Ectodermal cell (in vitro differentiated cells): ENCODE data around the gene HDGF.
A peak's percentile ranks its signal among the peaks of the same experiment; 100 is the strongest.

Experiments used
- H3K27ac ChIP-seq: 2 replicates; pipeline ENCODE4 v1.7.0; 2013; ENCODE audit warnings: mild to moderate bottlenecking, low read depth, low read length; ENCODE audit not compliant: insufficient read depth, poor library complexity, severe bottlenecking
- H3K27me3 ChIP-seq: 2 replicates; pipeline ENCODE4 v1.7.0; 2013; ENCODE audit warnings: mild to moderate bottlenecking, low read length; ENCODE audit not compliant: insufficient read depth, control insufficient read depth, poor library complexity, severe bottlenecking
- H3K36me3 ChIP-seq: one replicate; pipeline ENCODE4 v1.7.0; 2013; ENCODE audit warnings: low read length; ENCODE audit not compliant: control insufficient read depth, insufficient read depth
- H3K4me1 ChIP-seq: one replicate; pipeline ENCODE4 v1.7.0; 2013; ENCODE audit warnings: low read length; ENCODE audit not compliant: control insufficient read depth, insufficient read depth
- H3K4me3 ChIP-seq: 2 replicates; pipeline ENCODE4 v1.7.0; 2013; ENCODE audit warnings: low read depth, low read length, control low read depth; ENCODE audit not compliant: insufficient read depth
- H3K9me3 ChIP-seq: 2 replicates; pipeline ENCODE4 v1.7.0; 2013; ENCODE audit warnings: mild to moderate bottlenecking, low read length, moderate library complexity; ENCODE audit not compliant: control insufficient read depth
- WGBS, 2 experiments: methylation state at CpG; one replicate each; pipeline ENCODE4 v1.1.7; 2013; ENCODE audit warnings: missing lambda C conversion rate in 2 of 2; 5-methylcytosine and 5-hydroxymethylcytosine counted together

Gene HDGF

DNA sequence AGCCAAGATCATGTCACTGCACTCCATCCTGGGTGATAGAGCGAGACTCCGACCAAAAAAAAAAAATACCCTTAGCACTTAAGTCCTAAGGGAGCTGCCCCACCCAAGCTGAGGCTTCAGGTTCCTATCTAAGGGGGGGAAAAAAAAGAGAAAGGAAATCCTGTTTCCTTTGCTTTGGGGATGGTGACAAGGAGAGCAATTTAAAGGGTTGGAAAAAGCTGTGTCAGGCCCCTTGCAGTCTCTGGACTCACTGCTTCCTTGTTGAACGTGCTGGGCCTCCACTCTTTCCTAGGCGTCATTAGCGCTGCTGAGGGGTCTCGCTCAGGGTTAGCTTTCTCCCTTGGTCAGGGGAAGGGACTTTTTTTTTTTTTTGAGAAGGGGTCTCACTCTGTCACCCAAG, 34.0 kb upstream of the HDGF start:
- no peaks in the 10 kb centered on the region for H3K27me3 ChIP-seq
- no peak overlapping the region for H3K27ac ChIP-seq
- H3K36me3 ChIP-seq, result peaks cover 29% of the 10 kb centered on the region
- no peak overlapping the region for H3K4me3 ChIP-seq
- H3K4me1 ChIP-seq, result no peaks in the 10 kb centered on the region
- 95 to 97% methylated on average over 6 of the region's 6 CpGs for WGBS, 2 experiments
- H3K9me3 ChIP-seq, result no peaks in the 10 kb centered on the region

DNA sequence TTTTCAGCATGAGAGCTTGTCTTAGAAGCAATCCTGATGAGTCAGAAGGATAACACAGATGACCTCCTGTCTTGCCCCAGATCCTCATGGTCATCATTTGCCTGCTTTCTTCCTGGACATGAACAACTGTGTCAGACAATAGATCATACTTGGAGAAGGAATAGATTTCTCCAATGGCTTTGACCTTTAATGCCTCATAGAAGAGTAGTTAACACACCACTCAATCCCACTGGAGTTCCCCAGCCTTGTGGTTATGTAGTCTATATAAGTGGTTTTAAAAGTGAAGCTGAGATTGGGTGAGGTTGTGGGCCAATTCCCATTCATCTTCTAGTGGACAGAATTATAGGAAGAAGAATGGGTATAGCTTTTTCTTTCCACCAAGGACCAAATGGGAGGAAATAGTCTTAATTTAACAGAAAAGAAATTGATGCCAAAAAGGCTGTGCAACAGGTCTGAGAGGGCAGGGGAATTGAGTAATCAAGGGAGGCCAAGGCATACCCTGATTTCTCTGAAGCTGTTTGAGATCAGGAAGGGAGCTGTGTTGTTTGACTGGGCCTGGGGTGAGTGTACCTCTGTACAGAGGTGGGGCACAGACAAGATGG, 30.2 kb upstream of the HDGF start:
- H3K27me3 ChIP-seq, result no peaks in the 10 kb centered on the region
- no peak overlapping the region for H3K4me3 ChIP-seq
- no peaks in the 10 kb centered on the region for H3K4me1 ChIP-seq
- H3K9me3 ChIP-seq, result no peaks in the 10 kb centered on the region
- H3K36me3 ChIP-seq, result peaks cover 20% of the 10 kb centered on the region
- no peak overlapping the region for H3K27ac ChIP-seq

DNA sequence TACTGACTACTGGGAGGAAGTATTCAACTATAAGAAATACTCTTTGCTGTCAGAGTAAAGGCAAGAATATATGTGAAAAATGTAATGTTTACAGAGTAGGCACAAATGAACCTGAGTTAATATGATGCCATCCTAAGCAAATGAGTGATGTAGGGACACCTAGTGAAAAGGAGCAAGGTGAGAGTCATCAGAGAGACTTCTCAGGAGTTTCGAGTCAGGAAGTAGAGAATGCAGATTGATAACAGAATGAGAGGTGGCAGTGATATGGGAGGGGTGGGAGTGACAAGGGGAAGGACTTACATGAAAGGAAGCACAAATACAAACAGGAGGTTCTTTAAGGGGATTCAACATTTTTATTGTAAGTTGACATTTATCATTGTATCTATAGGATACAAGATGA, 26.1 kb upstream of the HDGF start:
- H3K9me3 ChIP-seq, result no peaks in the 10 kb centered on the region
- no peaks in the 10 kb centered on the region for H3K4me1 ChIP-seq
- WGBS, 2 experiments, result 85 to 91% methylated on average over 1 of the region's 1 CpG
- no peak overlapping the region for H3K27ac ChIP-seq
- H3K27me3 ChIP-seq, result no peaks in the 10 kb centered on the region
- no peaks in the 10 kb centered on the region for H3K36me3 ChIP-seq
- H3K4me3 ChIP-seq, result no peak overlapping the region

DNA sequence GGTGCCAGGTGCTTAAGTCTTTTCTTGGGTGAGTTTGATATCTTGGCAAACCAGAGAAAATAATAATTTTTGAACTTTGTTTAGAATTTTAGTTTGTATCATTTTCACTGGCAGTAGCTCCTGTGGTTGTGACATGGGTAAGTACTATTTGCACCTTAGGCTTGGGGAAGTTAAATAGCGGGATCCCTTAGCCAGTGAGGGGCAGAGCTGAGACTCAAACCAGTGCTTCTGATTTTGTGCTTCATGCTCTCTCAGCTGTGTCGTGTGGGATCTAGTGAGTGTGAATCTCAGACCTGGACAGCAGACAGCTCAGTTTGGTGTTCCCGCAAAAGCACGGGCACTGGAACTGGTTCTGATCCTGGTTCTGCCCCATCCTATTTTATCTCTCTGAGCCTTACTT, 25.5 kb upstream of the HDGF start:
- Histone ChIP-seq H3K27me3 (no peaks in the 10 kb centered on the region), H3K4me1 (no peaks in the 10 kb centered on the region), H3K4me3 (no peak overlapping the region), H3K36me3 (no peaks in the 10 kb centered on the region), H3K9me3 (no peaks in the 10 kb centered on the region), H3K27ac (no peak overlapping the region)
- 91 to 96% methylated on average over 4 of the region's 4 CpGs for WGBS, 2 experiments

DNA sequence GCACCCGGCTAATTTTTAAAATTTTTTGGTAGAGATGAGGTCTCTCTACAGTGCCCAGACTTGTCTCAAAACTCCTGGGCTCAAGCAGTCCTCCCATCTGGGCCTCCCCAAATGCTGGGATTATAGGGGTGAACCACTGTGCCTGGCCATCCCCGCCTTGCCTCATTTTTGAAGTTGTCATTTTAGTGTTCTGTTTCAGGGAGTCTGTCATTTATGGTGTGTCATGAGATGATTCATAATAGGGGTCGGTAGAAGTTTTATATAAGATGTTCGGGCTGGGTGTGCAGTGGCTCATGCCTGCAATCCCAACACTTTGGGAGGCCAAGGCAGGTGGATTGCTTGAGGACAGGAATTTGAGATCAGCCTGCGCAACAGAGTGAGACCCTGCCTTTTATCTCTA, 24.3 kb upstream of the HDGF start:
- WGBS, 2 experiments, result 92 to 95% methylated on average over 4 to 5 of the region's 5 CpGs
- Histone ChIP-seq H3K27ac (no peak overlapping the region), H3K27me3 (no peaks in the 10 kb centered on the region), H3K9me3 (no peaks in the 10 kb centered on the region), H3K4me3 (no peak overlapping the region), H3K36me3 (peaks cover 8% of the 10 kb centered on the region), H3K4me1 (no peaks in the 10 kb centered on the region)

DNA sequence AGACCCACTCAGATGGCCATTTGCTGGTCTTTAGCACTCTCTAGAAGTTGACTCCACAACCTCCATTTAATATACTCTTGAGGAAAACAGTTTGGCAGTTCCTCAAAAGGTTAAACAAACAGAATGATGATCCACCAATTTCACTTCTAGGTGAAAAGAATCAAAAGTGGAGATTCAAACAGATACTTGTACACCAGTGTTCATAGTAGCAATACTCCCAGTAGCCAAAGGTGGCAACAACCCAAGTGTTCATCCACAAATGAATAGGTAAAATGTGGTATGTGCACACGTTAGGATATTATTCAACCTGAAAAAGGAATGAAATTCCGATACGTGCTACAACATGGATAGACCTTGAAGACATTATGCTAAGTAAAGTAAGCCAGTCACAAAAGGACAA, 22.1 kb upstream of the HDGF start:
- H3K9me3 ChIP-seq, result no peaks in the 10 kb centered on the region
- H3K27me3 ChIP-seq, result no peaks in the 10 kb centered on the region
- 96 to 98% methylated on average over 3 of the region's 3 CpGs for WGBS, 2 experiments
- no peak overlapping the region for H3K27ac ChIP-seq
- peaks cover 6% of the 10 kb centered on the region for H3K4me1 ChIP-seq
- peaks cover 9% of the 10 kb centered on the region for H3K36me3 ChIP-seq
- no peak overlapping the region for H3K4me3 ChIP-seq

DNA sequence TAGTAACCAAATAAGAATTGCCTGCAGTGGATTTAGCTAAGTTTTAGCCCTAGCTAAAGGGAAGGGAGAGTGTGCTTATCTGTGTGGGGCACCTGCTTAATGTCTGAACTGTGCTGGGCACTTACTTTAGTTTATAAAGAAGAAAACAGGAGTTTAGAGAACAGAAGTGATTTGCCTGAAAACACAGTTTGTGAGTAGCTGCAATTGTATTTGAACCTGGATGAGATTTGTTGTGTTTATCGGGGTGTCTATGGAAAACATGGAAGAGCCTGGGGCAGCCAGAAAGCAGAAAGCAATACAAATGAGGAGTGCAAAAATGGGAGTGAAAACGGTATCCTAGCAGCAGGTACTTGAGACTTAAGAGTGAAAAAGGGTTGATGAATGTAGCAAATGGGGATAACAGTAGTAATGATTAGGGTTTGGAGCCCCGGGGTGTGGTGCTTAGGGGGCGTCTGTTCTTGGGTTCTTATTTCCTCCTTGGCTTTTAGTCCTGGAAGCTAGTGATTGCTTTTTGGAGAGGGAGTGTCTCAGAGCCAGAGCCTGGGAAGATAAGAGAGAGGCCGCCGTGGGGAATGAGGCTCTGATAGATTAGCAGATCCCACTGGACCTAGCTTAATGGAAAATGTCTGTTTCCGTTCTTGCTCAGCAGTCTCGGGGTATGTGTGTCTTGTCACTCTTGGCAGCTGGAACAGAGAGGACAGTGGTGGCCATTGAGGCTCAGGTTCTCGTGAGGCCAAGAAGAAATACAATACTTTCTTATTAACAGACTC, 21.4 kb upstream of the HDGF start:
- Histone ChIP-seq H3K27me3 (no peaks in the 10 kb centered on the region), H3K9me3 (no peaks in the 10 kb centered on the region), H3K4me3 (no peak overlapping the region), H3K36me3 (peaks cover 9% of the 10 kb centered on the region), H3K4me1 (peaks cover 9% of the 10 kb centered on the region), H3K27ac (no peak overlapping the region)
- WGBS, 2 experiments, result 81% methylated on average over 9 of the region's 9 CpGs

DNA sequence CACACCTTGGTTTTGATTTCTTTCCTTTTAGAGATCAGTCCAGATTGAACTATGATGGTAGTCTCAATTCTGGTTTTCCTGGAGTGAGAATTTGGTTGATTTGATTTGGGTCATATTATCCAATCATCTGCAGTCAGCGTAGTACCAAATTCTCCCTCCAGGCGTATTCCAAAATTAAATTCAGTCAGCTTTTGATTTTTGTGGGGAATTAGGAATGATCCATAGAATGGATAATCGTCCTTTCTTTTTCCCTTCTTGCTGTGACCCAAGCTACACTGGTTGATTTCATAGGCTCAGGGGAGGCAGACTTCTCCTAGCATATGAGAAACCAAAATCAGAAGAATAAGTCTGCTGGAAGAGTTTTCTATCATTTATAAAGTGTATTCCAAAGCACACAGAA, 20.7 kb upstream of the HDGF start:
- Histone ChIP-seq H3K27ac (no peak overlapping the region), H3K4me1 (peaks cover 9% of the 10 kb centered on the region), H3K36me3 (peaks cover 9% of the 10 kb centered on the region), H3K27me3 (no peaks in the 10 kb centered on the region), H3K9me3 (no peaks in the 10 kb centered on the region), H3K4me3 (no peak overlapping the region)
- WGBS, 2 experiments, result 97 to 100% methylated on average over 3 of the region's 3 CpGs

DNA sequence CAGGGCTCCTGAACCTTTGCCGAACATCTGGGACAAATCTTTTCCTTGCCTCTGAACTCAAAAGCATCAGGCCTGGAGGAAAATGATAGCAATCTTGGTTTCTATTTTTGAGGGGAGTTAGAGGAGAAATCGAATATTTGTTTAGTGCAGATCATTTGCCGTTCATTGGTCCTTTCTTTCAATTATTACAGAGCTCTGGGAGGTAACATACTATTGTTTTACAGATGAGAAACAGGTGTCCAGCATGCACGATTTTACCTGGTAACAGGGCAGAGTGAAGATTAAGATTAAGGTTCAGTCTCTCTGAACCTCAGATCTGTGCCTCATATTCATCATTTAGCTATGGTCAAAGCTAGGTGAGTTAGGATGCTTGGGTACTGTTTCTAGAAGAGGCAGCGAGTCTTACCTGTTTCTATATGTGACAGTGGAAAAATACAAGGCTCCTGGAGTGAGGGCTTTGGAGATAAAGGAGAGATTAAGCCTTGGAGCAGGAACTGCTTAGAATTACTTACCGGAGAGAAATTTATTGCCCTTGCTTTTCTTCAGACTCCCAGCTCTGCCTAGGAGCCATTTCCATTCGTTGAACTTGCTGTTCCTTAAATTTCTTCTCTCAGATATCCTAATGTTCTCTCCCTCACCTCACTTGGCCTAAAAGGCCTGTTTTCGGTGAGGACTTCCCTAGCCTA, 17.3 kb upstream of the HDGF start:
- WGBS, 2 experiments, result 51 to 52% methylated on average over 8 of the region's 8 CpGs
- H3K9me3 ChIP-seq, result no peaks in the 10 kb centered on the region
- no peaks in the 10 kb centered on the region for H3K27me3 ChIP-seq
- H3K4me3 ChIP-seq, result peak overlapping the region; percentile 60
- H3K4me1 ChIP-seq, result peaks cover 9% of the 10 kb centered on the region
- peaks cover 9% of the 10 kb centered on the region for H3K36me3 ChIP-seq
- H3K27ac ChIP-seq, result no peak overlapping the region

DNA sequence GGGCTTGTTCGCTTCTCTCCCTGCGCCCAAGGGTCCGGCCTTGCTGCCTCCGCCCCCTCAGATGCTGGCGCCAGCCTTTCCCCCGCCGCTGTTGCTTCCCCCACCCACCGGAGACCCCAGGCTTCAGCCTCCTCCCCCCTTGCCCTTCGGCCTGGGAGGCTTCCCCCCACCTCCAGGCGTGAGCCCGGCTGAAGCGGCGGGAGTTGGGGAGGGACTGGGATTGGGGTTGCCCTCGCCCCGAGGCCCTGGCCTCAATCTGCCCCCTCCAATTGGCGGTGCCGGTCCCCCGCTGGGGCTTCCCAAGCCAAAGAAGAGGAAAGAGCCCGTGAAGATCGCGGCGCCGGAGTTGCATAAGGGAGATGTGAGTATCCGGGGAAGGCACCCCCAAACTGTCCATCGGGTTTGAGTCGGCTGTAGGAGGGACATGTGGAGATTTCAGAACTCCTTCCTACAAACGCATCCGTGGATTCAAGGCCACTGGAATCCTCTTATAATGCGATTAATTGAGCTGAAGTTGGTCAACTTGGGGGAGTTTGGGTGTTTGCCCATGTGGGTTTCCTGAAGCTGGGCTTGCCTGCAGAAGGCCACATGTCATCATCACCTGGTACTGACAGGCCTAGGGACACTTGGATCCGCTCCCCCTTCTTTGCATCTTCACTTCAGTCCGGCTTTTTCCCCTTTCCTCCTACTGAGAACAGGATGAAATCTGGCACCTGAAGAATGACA, 16.6 kb upstream of the HDGF start:
- peak overlapping the region; percentile 60 for H3K4me3 ChIP-seq
- 1 to 2% methylated on average over 29 to 31 of the region's 31 CpGs for WGBS, 2 experiments
- H3K27me3 ChIP-seq, result no peaks in the 10 kb centered on the region

More for the DNA sequence above, 16.6 kb upstream of the HDGF start:
- peaks cover 9% of the 10 kb centered on the region for H3K4me1 ChIP-seq
- H3K27ac ChIP-seq, result peak overlapping the region; percentile 45
- no peaks in the 10 kb centered on the region for H3K9me3 ChIP-seq
- H3K36me3 ChIP-seq, result peaks cover 9% of the 10 kb centered on the region
